ENCODE results near the gene ATP8B4. TPM values are rescaled to one million over a fixed set of nuclear protein-coding genes. Genes with fewer than 3 reads are reported as not detected.

ATP8B4 gene
- total RNA-seq (ENCODE audit: unreplicated experiment) = 45.8 TPM
- long read RNA-seq, partial matches to known transcripts = 1 of 2 reads
- long read RNA-seq, other reads (novel, unspliced or antisense) = 1 of 2 reads

- Mint-ChIP-seq H3K4me3 (ENCODE audit: unreplicated experiment) (peak within 1 kb of the TSS; percentile 90), H3K4me1 (ENCODE audit: unreplicated experiment) (peaks cover 29% of the 10 kb centered on the region), H3K27me3 (ENCODE audit: unreplicated experiment) (no peaks in the 10 kb centered on the region), H3K27ac (ENCODE audit: unreplicated experiment) (peak within 1 kb of the TSS; percentile 93), H3K36me3 (ENCODE audit: low read depth, unreplicated experiment) (peaks cover 6% of the 10 kb centered on the region), H3K9me3 (ENCODE audit: unreplicated experiment) (no peaks in the 10 kb centered on the region)
- peak; percentile 18 for DNase-seq (ENCODE audit: low spot score)
- no peak for TF ChIP-seq CTCF (IDR thresholded peaks at IDR 0.05; ENCODE audit: unreplicated experiment)
These were observed at the start of gene ATP8B4 for GRCh38 chr15:50119063-50120040. TSS of gene ATP8B4 (minus strand) at chr15:50119233. CDS start at chr15:50106966, 12,267 bp downstream.

GRCh38 chr15:50168379-50168778 is 49.3 kb upstream of the ATP8B4 start:
- Mint-ChIP-seq H3K36me3 (ENCODE audit: low read depth, unreplicated experiment) (peaks cover 6% of the 10 kb centered on the region), H3K27ac (ENCODE audit: unreplicated experiment) (no peak overlapping the region)

GRCh38 chr15:50167110-50167509 is 48.1 kb upstream of the ATP8B4 start:
- H3K27me3 Mint-ChIP-seq (ENCODE audit: unreplicated experiment) = peaks cover 1% of the 10 kb centered on the region
- no peak overlapping the region for H3K27ac Mint-ChIP-seq (ENCODE audit: unreplicated experiment)
- no peak for DNase-seq (ENCODE audit: low spot score)
- no peaks in the 10 kb centered on the region for H3K4me1 Mint-ChIP-seq (ENCODE audit: unreplicated experiment)
- H3K36me3 Mint-ChIP-seq (ENCODE audit: low read depth, unreplicated experiment) = peaks cover 6% of the 10 kb centered on the region
- no peak for TF ChIP-seq CTCF (IDR thresholded peaks at IDR 0.05; ENCODE audit: unreplicated experiment)
- peaks cover 7% of the 10 kb centered on the region for H3K9me3 Mint-ChIP-seq (ENCODE audit: unreplicated experiment)
- no peak overlapping the region for H3K4me3 Mint-ChIP-seq (ENCODE audit: unreplicated experiment)

More at GRCh38 chr15:50168379-50168778, 49.3 kb upstream of the ATP8B4 start:
- Mint-ChIP-seq H3K4me3 (ENCODE audit: unreplicated experiment) (no peak overlapping the region), H3K4me1 (ENCODE audit: unreplicated experiment) (no peaks in the 10 kb centered on the region), H3K9me3 (ENCODE audit: unreplicated experiment) (peaks cover 7% of the 10 kb centered on the region), H3K27me3 (ENCODE audit: unreplicated experiment) (peaks cover 2% of the 10 kb centered on the region)
- DNase-seq (ENCODE audit: low spot score) = no peak
- TF ChIP-seq CTCF (IDR thresholded peaks at IDR 0.05; ENCODE audit: unreplicated experiment) = no peak

GRCh38 chr15:50166216-50166615 is 47.2 kb upstream of the ATP8B4 start:
- Mint-ChIP-seq H3K27me3 (ENCODE audit: unreplicated experiment) (no peaks in the 10 kb centered on the region), H3K27ac (ENCODE audit: unreplicated experiment) (no peak overlapping the region), H3K36me3 (ENCODE audit: low read depth, unreplicated experiment) (no peaks in the 10 kb centered on the region), H3K9me3 (ENCODE audit: unreplicated experiment) (no peaks in the 10 kb centered on the region), H3K4me3 (ENCODE audit: unreplicated experiment) (no peak overlapping the region), H3K4me1 (ENCODE audit: unreplicated experiment) (no peaks in the 10 kb centered on the region)
- TF ChIP-seq CTCF (IDR thresholded peaks at IDR 0.05; ENCODE audit: unreplicated experiment) = no peak
- no peak for DNase-seq (ENCODE audit: low spot score)

- Mint-ChIP-seq H3K27me3 (ENCODE audit: unreplicated experiment) (no peaks in the 10 kb centered on the region), H3K27ac (ENCODE audit: unreplicated experiment) (no peak overlapping the region), H3K4me3 (ENCODE audit: unreplicated experiment) (no peak overlapping the region), H3K4me1 (ENCODE audit: unreplicated experiment) (no peaks in the 10 kb centered on the region), H3K9me3 (ENCODE audit: unreplicated experiment) (no peaks in the 10 kb centered on the region), H3K36me3 (ENCODE audit: low read depth, unreplicated experiment) (no peaks in the 10 kb centered on the region)
- DNase-seq (ENCODE audit: low spot score) = no peak
- TF ChIP-seq CTCF (IDR thresholded peaks at IDR 0.05; ENCODE audit: unreplicated experiment) = no peak
These were observed 45.4 kb upstream of the ATP8B4 start for GRCh38 chr15:50164458-50164857.
